Gastrocnemius medialis (tissue), 4 donors: Measurements from ENCODE around the gene PDE4B. TPM values are rescaled to one million over a fixed set of nuclear protein-coding genes. Genes with fewer than 3 reads are reported as not detected.
"Not testable (repeated sequence)": the region's sequence is repeated elsewhere in the genome, so short reads cannot be mapped to it uniquely, and the experiment has no call there.

ENCODE experiments used
- ATAC-seq, 2 donors: fragments of 150-250 bp; one replicate each; pipeline ENCODE4 v1.9.1; 2016
- DNase-seq, 2 donors: peaks; one replicate each; pipeline ENCODE4 v3.0.0-alpha.2; 2019
- H3K27ac ChIP-seq, 4 donors: fragments of 200-600 bp; sonication (generic); 1 replicate in 1 of 4; 2 replicates in 3 of 4; pipeline ENCODE4 v1.5.1; 2016 to 2018; ENCODE audit warnings: mild to moderate bottlenecking in 2 of 4, moderate library complexity in 1 of 4
- H3K27me3 ChIP-seq, 3 donors: fragments of 200-600 bp; sonication (generic) in 2 of 3; 1 replicate in 1 of 3; 2 replicates in 2 of 3; pipeline versions ENCODE4 v1.5.1 to v1.6.0; 2016 to 2019; ENCODE audit warnings: mild to moderate bottlenecking in 1 of 3, moderate library complexity in 1 of 3
- H3K36me3 ChIP-seq, 2 donors: fragments of 200-600 bp; sonication (generic) in 1 of 2; one replicate each; pipeline ENCODE4 v1.5.1; 2017 to 2018
- H3K4me1 ChIP-seq, 2 donors: fragments of 200-600 bp; sonication (generic) in 1 of 2; one replicate each; pipeline ENCODE4 v1.5.1; 2016 to 2017; ENCODE audit warnings: mild to moderate bottlenecking in 2 of 2
- H3K4me3 ChIP-seq, 4 donors: fragments of 200-600 bp; sonication (generic) in 3 of 4; 1 replicate in 1 of 4; 2 replicates in 3 of 4; pipeline ENCODE4 v1.5.1; 2016 to 2019; ENCODE audit warnings: mild to moderate bottlenecking in 2 of 4
- H3K9me3 ChIP-seq, 3 donors: fragments of 200-600 bp; sonication (generic) in 2 of 3; 1 replicate in 1 of 3; 2 replicates in 2 of 3; pipeline ENCODE4 v1.5.1; 2016 to 2019
- CTCF ChIP-seq, 5 experiments: fragments of 450-650 bp in 3 of 5; fragments of 200-600 bp in 2 of 5; sonication (generic) in 2 of 5; IDR thresholded peaks in 4 of 5; conservative IDR thresholded peaks in 1 of 5; 1 replicate in 4 of 5; 2 replicates in 1 of 5; pipeline ENCODE4 v1.5.1; 2016 to 2019; ENCODE audit warnings: antibody characterized with exemption in 5 of 5, mild to moderate bottlenecking in 3 of 5, moderate library complexity in 3 of 5
- POLR2A ChIP-seq, 2 donors: fragments of 450-650 bp; IDR thresholded peaks; one replicate each; pipeline ENCODE4 v1.6.1; 2017; ENCODE audit warnings: antibody characterized with exemption in 2 of 2, mild to moderate bottlenecking in 2 of 2, moderate library complexity in 2 of 2
- in situ Hi-C, 4 donors: fragments of 200-750 bp; cut with MboI; loops; one replicate each; pipeline versions ENCODE4 v1.15.0 to v1.8.0; 2017; ENCODE audit warnings: low sequenced_read_pairs in 4 of 4
- intact Hi-C: fragments of 100-400 bp; cut with DNase I; formaldehyde crosslinking; loops from one replicate; pipeline ENCODE4 v1.15.1; 2023; ENCODE audit warnings: low total_unique reads
- total RNA-seq, 4 donors: library from RNA; depleted of rRNA; stranded (reverse); fragments of >200 nt; gene quantifications; one replicate each; pipeline versions ENCODE4 v1.1.0 to v1.2.3, GENCODE V29; 2016

PDE4B gene
- total RNA-seq, 4 donors from 2014 or later: 4.5 to 8.5 (median 7.9) TPM

GRCh38 chr1:65997693-65998092 lies 205.0 kb downstream of the PDE4B start:
- Histone ChIP-seq H3K27ac (no peak overlapping the region), H3K27me3 (no peaks in the 10 kb centered on the region), H3K9me3 (no peaks in the 10 kb centered on the region), H3K4me1 (no peaks in the 10 kb centered on the region), H3K36me3 (no peaks in the 10 kb centered on the region), H3K4me3 (no peak overlapping the region)
- TF ChIP-seq CTCF (IDR thresholded peaks at IDR 0.05 in 4 of 5, conservative IDR thresholded peaks at IDR 0.05 in 1 of 5): no peak
- no peak for TF ChIP-seq POLR2A (IDR thresholded peaks at IDR 0.05)
- intact Hi-C loops (no loop called here), in situ Hi-C loops (no loop called here)
- DNase-seq (no peak), ATAC-seq (no peak)

GRCh38 chr1:65998763-65999583 lies 206.3 kb downstream of the PDE4B start:
- in situ Hi-C loops (no loop called here), intact Hi-C loops (no loop called here)
- no peak overlapping the region for H3K4me3 ChIP-seq
- no peak for ATAC-seq
- H3K4me1 ChIP-seq: no peaks in the 10 kb centered on the region
- no peaks in the 10 kb centered on the region for H3K27me3 ChIP-seq
- H3K9me3 ChIP-seq: no peaks in the 10 kb centered on the region
- TF ChIP-seq CTCF (IDR thresholded peaks at IDR 0.05 in 4 of 5, conservative IDR thresholded peaks at IDR 0.05 in 1 of 5) (no peak), POLR2A (IDR thresholded peaks at IDR 0.05) (no peak)
- H3K36me3 ChIP-seq: no peaks in the 10 kb centered on the region
- DNase-seq: no peak
- H3K27ac ChIP-seq: no peak overlapping the region

- TF ChIP-seq CTCF (IDR thresholded peaks at IDR 0.05 in 4 of 5, conservative IDR thresholded peaks at IDR 0.05 in 1 of 5) (no peak), POLR2A (IDR thresholded peaks at IDR 0.05) (no peak)
- H3K27me3 ChIP-seq: no peaks in the 10 kb centered on the region
- DNase-seq (no peak), ATAC-seq (no peak)
- no peak overlapping the region for H3K4me3 ChIP-seq
- no peak overlapping the region for H3K27ac ChIP-seq
- H3K9me3 ChIP-seq: no peaks in the 10 kb centered on the region
- intact Hi-C loops: no loop called here
- H3K4me1 ChIP-seq: no peaks in the 10 kb centered on the region
- in situ Hi-C loops: no loop called here
- H3K36me3 ChIP-seq: no peaks in the 10 kb centered on the region
Observed at GRCh38 chr1:66000033-66000637, 207.4 kb downstream of the PDE4B start.

DNA sequence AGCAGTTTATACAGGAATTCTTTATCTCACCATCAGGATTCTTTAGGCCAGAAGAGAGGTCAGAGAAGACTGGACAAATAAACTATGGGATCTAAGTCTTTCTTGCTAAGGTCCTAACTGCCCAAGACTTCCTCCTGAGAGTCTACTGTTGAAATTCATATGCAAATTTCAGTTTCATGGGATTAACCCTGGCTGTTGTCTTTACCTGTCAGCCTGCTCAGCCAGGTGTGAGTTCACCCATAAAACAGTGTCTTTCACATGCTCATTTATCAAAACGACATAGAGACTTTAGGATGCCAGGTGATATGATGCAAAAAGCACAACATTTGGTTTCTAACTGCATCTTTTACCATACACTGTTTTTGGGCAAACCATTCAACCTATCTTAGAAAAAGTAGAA lies 211.0 kb downstream of the PDE4B start:
- DNase-seq: no peak
- H3K4me3 ChIP-seq: no peak overlapping the region
- no peak overlapping the region for H3K27ac ChIP-seq
- H3K27me3 ChIP-seq: no peaks in the 10 kb centered on the region
- in situ Hi-C loops: no loop called here
- TF ChIP-seq CTCF (IDR thresholded peaks at IDR 0.05 in 4 of 5, conservative IDR thresholded peaks at IDR 0.05 in 1 of 5) (no peak), POLR2A (IDR thresholded peaks at IDR 0.05) (no peak)
- intact Hi-C loops: no loop called here
- H3K9me3 ChIP-seq: no peaks in the 10 kb centered on the region
- ATAC-seq: no peak
- no peaks in the 10 kb centered on the region for H3K36me3 ChIP-seq
- H3K4me1 ChIP-seq: no peaks in the 10 kb centered on the region

GRCh38 chr1:66006534-66006933 lies 213.8 kb downstream of the PDE4B start:
- in situ Hi-C loops, H3K9me3 ChIP-seq, H3K36me3 ChIP-seq, H3K4me1 ChIP-seq, DNase-seq, H3K27me3 ChIP-seq, H3K4me3 ChIP-seq, H3K27ac ChIP-seq, intact Hi-C loops, ATAC-seq: not testable (repeated sequence)
